Inferior parietal cortex (tissue), 1 donor: ENCODE measurements around the gene SLC2A4RG.
A peak's percentile ranks its signal among the peaks of the same experiment; 100 is the strongest.

Source experiments
- DNase-seq: peaks from one replicate; pipeline ENCODE4 v3.0.0-alpha.2; 2016; ENCODE audit errors: extremely low spot score

The SLC2A4RG gene, protein sequence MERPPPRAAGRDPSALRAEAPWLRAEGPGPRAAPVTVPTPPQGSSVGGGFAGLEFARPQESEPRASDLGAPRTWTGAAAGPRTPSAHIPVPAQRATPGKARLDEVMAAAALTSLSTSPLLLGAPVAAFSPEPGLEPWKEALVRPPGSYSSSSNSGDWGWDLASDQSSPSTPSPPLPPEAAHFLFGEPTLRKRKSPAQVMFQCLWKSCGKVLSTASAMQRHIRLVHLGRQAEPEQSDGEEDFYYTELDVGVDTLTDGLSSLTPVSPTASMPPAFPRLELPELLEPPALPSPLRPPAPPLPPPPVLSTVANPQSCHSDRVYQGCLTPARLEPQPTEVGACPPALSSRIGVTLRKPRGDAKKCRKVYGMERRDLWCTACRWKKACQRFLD

GRCh38 chr20:63739130-63740069 is at the start of gene SLC2A4RG:
Gene SLC2A4RG, plus strand, starts transcription at chr20:63739776. Its CDS starts 137 bp downstream, at chr20:63739913.
- peak; percentile 69 for DNase-seq

DNA sequence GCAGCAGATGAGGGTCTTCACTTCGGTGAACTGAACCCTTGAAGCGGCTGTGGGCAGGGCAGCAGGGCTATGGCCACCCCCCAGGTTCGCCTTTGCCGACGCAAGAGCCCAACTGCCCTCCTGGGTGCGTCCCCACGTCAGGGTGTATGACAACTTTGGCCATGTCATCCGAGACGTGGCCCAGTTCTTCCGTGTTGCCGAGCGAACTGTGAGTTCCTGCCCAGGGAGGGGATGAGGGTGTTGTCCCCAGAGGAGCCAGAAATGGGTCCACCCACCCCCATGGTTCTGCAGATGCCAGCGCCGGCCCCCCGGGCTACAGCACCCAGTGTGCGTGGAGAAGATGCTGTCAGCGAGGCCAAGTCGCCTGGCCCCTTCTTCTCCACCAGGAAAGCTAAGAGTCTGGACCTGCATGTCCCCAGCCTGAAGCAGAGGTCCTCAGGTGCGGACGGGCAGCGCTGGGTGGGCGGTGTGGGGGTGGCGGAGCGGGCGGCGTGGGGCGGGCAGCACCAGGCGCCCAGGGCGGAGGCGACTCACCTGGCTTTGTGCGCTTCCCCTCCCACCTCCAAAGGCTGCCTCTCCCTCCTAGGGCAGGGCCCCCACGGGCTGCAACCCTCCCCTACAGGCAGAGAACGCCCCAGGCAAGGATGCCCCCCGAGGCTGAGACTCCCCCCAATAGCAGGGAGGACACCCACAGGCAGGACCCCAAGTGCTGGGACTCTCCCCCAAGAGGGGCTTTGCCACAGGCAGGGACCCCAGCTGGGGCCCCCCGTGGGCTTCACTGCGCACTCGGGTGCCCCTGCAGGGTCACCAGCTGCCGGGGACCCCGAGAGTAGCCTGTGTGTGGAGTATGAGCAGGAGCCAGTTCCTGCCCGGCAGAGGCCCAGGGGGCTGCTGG is 49.3 kb upstream of the SLC2A4RG start:
- DNase-seq: no peak

DNA sequence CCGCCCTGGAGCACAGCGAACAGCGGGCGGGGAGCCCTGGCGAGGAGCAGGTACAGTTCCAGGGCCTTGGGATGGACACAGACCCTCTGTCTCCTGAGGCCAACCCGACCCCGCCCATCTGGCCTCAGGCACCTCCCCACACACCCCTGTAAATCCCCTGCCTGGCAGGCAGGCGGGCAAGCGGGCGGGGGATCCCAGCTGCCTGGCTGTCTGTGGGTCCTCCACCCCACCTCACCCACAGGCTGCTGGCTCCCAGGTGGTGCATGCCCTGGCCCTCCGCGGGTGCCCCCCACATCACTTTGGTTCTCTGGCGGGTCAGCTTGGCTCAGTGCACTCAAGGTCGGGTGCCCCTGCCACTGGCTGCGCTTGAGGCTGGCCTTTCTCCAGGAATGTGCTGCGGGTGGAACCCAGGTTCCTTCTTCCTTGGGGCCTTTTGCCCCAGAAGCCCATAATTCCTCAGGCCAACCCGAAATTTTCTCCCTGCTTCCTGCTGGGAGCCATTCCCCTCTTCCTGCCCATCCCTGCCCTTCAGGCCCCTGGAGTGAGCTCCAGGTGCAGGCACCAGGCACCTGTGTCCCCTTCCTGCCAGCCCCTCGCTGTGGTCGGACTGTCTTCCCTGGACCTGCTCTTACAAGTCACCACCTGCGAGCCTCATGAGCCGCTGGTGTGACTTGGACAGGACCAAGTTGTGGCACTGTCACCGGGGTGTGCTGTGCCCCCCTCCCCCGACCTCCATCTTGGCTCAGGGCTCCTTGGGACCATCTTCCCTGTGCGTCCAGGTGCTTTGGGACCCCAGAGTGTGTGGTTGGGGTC is 48.5 kb upstream of the SLC2A4RG start:
- DNase-seq: no peak

DNA sequence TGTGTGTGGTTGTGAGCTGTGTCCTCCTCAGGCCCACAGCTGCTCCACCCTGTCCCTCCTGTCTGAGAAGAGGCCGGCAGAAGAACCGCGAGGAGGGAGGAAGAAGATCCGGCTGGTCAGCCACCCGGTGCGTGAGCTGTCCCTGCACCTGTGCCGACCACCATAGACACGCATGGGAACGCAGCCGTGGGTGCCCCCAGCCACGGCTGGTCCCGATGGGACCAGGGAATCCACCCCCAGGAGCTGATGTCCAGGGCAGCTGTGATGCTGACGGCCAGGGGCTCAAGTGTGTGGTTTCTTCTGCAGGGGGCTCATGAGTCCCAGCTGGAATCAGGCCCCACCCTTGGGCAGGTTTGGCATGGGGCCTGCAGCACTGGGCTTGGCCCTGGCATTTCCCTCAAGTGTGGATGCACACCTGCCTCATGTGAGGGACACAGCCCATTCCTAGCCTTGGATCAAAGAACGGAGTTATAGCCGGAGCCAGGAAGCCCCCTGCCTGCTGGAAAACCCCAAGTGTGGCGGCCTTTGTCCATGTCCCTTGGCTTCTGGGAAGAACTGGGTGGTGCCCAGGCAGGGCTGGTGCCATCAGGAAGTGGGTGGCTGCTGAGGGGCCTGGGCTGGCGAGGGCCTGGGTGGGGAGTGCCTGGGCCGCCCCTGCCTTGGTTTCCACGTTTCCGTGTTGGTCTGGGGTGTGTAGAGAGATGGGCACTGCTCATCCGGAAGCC is 47.7 kb upstream of the SLC2A4RG start:
- DNase-seq: no peak

GRCh38 chr20:63692436-63693082 is 47.0 kb upstream of the SLC2A4RG start:
- DNase-seq: no peak

- DNase-seq: no peak
Observed at GRCh38 chr20:63693083-63693732, 46.4 kb upstream of the SLC2A4RG start.

DNA sequence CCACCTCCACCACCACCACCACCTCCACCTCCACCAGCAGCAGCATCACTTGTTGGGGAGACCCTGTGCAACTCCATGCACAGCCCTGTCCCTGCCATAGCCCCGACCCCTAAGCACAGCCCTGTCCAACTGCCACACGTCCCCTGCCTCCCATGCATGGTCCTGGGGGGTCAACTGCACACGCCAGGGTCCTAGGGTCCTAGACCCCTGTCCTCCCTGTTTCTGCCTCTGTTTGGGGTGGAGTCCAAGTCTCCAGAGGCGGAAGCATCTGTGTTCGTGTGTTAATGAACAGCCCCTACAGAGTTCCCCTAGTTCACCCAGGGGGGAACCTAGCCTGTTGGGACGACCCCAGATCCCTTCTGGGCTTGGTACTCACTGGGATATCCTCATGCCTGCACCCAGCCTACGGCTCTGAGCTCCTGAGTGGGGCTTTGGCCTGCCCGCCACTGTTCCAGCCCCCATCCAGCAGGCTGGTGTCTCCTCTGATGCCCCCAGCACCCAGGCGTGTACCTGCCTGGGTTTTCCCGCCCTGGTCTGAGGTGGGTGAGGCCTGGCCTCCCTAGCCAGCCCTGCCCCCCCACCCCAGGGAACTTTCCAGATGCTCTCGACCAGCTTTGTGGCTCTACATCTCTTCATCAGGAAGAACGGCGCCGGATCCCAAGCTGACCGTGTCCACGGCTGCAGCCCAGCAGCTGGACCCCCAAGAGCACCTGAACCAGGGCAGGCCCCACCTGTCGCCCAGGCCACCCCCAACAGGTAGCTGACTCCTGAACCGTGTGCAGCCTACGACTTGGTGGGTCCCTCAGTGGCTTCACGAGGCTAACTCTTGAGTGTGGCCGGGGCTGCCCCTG is 45.6 kb upstream of the SLC2A4RG start:
- no peak for DNase-seq

GRCh38 chr20:63694584-63695423 is 44.8 kb upstream of the SLC2A4RG start:
- DNase-seq: no peak

- DNase-seq: no peak
Observed at GRCh38 chr20:63695424-63696305, 43.9 kb upstream of the SLC2A4RG start.

DNA sequence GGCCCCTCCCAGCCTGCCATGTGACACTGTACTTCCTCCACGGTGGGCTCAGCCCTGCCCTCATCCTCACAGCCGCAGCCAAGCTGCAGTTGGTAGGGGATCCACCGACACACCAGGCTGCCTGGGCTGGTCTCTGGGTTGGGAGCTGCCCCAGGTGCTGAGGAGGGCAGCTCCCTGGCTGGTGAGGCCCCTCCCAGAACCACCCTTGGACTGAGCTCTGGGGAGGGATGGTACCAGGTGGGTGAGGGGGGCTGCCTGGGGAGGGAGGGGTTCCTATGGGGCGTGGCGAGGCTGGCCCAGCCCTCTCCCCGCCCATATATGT is 43.3 kb upstream of the SLC2A4RG start:
- no peak for DNase-seq

DNA sequence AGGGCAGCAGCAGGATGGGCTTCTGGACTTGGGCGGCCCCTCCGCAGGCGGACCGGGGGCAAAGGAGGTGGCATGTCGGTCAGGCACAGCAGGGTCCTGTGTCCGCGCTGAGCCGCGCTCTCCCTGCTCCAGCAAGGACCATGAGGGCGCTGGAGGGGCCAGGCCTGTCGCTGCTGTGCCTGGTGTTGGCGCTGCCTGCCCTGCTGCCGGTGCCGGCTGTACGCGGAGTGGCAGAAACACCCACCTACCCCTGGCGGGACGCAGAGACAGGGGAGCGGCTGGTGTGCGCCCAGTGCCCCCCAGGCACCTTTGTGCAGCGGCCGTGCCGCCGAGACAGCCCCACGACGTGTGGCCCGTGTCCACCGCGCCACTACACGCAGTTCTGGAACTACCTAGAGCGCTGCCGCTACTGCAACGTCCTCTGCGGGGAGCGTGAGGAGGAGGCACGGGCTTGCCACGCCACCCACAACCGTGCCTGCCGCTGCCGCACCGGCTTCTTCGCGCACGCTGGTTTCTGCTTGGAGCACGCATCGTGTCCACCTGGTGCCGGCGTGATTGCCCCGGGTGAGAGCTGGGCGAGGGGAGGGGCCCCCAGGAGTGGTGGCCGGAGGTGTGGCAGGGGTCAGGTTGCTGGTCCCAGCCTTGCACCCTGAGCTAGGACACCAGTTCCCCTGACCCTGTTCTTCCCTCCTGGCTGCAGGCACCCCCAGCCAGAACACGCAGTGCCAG is 42.8 kb upstream of the SLC2A4RG start, which contains the start of gene TNFRSF6B:
Gene TNFRSF6B, plus strand, starts transcription at position 25 of the 729 bp plus-strand sequence. Its CDS starts 116 bp downstream, at position 141.
- DNase-seq: no peak

- DNase-seq: no peak
Observed at GRCh38 chr20:63697357-63697867, 42.2 kb upstream of the SLC2A4RG start.

DNA sequence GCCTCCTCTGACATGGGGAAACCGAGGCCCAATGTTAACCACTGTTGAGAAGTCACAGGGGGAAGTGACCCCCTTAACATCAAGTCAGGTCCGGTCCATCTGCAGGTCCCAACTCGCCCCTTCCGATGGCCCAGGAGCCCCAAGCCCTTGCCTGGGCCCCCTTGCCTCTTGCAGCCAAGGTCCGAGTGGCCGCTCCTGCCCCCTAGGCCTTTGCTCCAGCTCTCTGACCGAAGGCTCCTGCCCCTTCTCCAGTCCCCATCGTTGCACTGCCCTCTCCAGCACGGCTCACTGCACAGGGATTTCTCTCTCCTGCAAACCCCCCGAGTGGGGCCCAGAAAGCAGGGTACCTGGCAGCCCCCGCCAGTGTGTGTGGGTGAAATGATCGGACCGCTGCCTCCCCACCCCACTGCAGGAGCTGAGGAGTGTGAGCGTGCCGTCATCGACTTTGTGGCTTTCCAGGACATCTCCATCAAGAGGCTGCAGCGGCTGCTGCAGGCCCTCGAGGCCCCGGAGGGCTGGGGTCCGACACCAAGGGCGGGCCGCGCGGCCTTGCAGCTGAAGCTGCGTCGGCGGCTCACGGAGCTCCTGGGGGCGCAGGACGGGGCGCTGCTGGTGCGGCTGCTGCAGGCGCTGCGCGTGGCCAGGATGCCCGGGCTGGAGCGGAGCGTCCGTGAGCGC is 41.6 kb upstream of the SLC2A4RG start:
- no peak for DNase-seq

- no peak for DNase-seq
Observed at GRCh38 chr20:63698739-63699465, 40.7 kb upstream of the SLC2A4RG start.
